Measurements from ENCODE around the gene FAM81A.

- TF ChIP-seq CTCF (conservative IDR thresholded peaks at IDR 0.05 in 1 of 2, IDR thresholded peaks at IDR 0.05 in 1 of 2; ENCODE audit: extremely low read depth in 1 of 2, insufficient read depth in 1 of 2, low read depth in 1 of 2, low read length in 2 of 2) (no peak), EZH2 (IDR thresholded peaks at IDR 0.05; ENCODE audit: borderline replicate concordance, low read length) (no peak)
These were observed 9.4 kb downstream of the FAM81A start for GRCh38 chr15:59447367-59447766.
